Urothelium cell line (cell line): ENCODE results near the gene CCDC106.

Experiments
- DNase-seq: peaks from one replicate; pipeline ENCODE4 v3.0.0; 2011; ENCODE audit warnings: low spot score, mixed read lengths
- FAIRE-seq: peaks from 2 replicates; lab custom pipeline; 2011; peaks lifted over from hg19 to GRCh38; lab: Jason Lieb, UNC

Gene CCDC106

DNA sequence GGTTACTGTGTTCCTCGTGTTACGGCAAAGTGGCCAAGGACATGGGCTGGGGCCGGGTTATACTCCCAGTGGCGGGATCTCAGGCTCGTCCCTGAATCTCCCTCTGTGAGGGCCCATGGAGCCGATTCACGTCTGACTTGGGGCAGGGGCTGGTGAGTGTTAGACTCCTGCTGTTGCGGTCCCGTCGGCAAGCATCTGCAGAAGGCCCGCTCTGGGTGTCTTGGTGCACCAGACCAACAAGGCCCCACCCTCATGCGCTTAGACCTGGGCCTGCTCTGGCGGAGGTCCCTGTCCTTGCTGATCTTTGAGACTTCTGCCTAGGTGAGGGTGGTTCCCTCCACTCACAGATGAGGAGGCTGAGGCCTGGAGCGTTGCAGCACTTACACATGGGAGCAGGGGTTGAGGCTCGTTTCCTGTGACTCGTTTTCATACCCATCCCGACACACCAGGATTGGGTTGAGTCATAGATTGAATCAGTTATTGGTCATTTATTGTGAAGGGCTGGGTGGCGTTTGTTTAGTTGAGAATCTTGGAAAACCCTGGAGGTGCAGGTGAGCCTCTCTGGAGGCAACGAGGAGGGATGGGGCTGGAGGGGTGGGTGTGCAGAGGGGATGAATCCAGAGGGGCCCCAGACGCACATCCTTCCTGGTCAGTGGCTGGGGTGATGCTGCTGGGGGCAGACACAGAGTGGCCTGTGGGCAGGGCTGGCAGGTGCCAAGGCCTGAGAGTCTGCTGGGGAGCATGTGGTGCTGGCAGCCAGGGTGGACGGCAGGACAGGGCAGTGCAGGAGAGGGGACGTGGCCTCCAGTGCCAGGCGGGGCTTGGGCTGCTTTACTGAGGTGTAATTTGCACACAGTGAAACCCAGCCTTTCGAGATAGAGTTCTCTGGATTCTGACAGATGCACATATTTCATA, 31.6 kb downstream of the CCDC106 start:
- DNase-seq (no peak), FAIRE-seq (no peak)

DNA sequence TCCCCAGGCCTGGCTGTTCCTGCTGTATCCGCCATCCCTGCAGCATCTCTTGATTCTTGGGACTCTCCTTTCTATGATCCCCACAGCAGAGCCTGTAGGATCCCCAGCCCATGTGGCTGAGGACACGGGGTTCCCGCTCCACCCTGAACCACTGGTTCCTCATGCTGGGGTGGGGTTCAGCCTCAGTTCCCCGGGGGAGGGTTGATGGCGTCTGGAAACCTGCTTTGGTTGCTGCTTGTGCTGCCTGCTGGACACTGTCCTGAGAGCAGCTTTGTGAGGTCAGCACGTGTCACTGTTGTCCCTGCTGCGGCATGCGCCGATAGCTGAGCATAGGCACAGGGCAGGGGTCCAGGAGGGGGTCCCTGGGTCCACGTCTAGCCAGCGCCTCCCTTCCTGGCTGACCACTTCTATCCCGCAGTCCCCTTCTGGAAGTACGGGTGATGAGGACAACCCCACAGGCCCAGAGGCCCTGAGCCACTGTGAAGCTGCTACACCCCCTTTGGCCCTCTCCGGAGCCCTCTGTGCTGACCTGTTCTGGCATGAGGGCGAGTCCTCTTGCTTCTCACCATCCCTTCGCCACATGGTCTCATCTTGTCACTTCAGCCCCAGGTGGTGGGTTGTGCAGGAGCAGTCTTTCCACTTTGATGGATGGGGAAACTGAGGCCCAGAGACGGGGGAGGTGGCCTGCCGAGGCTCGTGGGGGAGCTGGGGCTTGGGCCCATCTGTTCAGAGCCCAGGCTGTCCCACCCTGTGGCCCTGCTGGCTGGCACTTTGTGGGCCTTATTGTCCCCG, 32.5 kb downstream of the CCDC106 start:
- FAIRE-seq: no peak
- no peak for DNase-seq

DNA sequence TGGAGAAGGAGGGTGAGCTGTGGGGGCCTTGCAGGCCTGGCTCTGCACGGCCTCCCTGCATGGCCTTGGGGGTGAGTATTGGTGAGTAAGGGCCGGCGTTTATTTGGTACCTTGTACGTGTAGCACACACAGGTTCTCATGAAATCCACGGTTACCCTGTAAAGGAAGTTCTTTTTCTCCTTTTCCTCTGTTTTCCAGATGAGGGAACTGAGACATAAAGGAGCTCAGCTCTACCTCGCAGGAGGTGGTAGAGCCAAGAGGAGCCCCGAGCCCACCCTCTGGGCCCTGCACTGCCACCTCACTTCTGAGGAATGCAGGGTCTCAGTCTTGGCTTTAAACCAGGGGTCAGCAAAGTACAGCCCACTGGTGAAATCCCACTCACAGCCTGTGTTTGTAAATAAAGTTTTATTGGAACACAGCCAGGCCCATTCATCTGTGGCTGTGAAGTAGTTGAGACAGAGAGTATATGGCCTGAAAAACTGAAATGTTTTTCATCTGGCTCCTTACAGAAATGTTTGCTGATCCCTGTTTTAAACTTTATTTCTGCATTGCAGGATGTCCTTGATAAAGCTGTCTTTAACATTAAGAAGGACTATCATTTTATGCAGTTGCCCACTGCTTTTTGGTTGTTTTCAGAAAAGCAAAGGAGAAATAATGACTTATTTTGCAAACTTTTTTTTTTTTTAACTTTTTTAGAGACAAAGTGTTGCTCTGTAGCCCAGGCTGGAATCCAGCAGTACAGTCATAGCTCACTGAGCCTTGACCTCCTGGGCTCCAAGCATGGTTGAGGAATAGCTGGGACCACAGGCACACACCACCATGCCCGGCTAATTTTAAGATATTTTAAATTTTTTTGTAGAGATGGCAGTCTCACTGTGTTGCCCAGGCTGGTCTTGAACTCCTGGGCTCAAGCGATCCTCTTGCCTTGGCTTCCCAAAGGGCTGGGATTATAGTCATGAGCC, 33.4 kb downstream of the CCDC106 start:
- FAIRE-seq (no peak), DNase-seq (no peak)

DNA sequence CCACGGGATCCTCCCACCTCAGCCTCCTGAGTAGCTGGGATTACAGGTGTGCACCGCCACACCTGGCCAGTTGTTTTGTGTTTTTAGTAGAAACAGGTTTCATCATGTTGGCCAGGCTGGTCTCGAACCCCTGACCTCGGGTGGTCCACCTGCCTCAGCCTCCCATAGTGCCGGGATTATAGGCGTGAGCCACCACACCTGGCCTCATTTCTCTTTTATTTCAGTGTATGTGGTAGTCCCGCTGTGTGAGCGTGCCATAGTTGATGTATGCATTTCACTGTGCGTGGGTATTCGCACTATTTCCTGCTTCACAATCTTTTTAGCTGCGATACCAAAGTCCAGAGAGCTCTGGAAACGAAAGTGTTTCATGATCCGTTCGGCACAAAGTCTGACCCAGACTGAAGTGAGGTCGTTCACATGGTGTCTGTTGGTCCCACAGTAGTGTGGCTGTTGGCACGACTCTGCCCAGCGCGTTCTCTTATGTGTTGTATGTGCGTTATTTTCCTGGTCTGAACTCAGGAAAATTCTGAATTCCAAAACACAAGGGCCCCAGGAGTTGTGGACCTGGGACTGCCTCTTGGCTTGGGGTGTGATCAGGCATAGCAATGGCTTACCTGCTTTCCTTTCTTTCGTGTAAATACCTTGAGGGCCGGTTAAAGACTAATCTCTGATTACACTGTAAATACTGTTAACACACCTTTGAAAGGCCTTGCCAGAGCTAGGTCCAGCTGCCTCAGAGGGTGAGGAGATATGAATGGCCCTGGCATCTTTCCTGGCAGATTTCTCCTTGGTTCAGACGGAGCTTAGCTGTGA, 35.6 kb downstream of the CCDC106 start:
- DNase-seq (no peak), FAIRE-seq (no peak)

DNA sequence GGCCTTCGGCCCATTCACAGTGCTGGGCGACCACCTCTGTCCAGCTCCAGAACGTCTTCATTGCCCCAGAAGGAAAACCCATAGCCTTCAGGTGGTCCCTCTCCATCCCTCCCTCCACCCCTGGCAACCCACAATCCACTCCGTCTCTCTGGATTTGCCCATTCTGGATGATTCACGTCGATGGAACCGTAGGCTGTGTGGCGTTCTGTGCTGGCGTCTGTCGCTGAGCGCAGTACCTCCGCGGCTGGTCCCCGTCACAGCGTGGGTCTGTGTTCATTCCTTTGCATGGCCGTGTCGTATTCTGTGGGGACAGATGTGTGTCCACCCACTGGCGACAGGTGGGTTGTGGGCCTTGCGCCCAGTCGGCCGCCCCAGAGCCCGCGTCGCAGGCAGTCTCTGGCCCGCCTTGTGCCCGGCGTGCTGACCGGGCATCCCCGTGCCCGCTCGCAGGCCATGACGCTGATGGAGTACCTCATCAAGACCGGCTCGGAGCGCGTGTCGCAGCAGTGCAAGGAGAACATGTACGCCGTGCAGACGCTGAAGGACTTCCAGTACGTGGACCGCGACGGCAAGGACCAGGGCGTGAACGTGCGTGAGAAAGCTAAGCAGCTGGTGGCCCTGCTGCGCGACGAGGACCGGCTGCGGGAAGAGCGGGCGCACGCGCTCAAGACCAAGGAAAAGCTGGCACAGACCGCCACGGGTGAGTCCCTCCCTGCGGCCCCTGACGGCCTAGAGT, 37.1 kb downstream of the CCDC106 start:
- no peak for DNase-seq
- FAIRE-seq: no peak

DNA sequence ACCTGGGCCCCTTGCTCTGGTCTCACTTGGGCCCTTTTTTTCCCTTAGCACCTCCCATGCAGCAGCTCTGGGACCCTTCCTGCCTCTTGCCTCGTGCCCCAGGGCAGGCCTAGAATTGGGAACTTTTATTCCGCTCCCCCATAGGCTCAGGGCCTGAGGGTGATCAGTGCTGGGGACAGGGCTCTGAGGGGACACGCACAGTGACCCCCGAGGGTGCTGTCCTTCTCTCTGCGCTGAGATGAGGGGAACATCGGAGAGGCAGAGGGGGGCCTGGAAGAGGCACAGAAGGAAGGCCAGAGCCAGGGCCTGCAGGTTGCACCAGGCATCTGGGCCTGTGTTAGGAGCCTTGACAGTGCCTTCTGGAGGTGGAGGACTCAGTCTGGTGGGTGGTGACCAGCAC, 37.8 kb downstream of the CCDC106 start:
- DNase-seq (no peak), FAIRE-seq (no peak)

DNA sequence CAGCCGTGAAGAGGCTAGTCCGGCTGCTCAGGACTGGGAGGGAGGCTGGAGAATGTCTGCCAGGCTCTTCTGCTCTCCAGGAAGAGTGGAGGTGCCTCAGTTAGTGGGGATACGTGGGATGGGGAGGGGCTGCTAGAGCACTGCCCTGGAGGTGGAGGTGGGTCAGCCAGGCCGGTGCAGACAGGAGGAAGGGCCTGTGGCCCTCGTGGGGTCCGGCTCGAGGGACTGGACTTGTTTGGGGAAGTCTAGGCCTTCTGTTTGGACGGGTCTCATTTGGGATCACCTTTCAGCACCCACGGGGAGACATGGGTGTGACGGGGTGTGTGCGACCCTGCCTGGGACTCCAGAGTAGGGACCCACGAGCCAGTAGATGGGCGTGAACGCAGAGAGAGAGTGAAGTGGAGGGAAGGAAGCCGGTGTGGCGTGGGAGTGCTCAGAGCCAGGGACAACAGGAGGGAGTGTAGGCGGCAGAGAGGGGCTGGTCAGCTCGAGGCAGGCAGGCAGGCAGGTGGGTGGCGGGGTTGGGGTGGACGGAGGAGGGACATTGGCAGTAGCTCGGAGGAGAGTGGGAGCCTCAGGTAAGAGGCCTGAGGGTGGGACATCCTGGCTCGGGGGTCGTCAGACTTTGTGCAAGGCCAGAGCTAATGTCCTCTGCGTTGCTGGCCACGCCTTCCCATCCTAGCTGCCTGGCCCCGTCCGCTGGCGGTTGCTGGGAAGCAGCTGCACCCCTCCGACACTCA, 38.5 kb downstream of the CCDC106 start:
- FAIRE-seq (no peak), DNase-seq (no peak)

DNA sequence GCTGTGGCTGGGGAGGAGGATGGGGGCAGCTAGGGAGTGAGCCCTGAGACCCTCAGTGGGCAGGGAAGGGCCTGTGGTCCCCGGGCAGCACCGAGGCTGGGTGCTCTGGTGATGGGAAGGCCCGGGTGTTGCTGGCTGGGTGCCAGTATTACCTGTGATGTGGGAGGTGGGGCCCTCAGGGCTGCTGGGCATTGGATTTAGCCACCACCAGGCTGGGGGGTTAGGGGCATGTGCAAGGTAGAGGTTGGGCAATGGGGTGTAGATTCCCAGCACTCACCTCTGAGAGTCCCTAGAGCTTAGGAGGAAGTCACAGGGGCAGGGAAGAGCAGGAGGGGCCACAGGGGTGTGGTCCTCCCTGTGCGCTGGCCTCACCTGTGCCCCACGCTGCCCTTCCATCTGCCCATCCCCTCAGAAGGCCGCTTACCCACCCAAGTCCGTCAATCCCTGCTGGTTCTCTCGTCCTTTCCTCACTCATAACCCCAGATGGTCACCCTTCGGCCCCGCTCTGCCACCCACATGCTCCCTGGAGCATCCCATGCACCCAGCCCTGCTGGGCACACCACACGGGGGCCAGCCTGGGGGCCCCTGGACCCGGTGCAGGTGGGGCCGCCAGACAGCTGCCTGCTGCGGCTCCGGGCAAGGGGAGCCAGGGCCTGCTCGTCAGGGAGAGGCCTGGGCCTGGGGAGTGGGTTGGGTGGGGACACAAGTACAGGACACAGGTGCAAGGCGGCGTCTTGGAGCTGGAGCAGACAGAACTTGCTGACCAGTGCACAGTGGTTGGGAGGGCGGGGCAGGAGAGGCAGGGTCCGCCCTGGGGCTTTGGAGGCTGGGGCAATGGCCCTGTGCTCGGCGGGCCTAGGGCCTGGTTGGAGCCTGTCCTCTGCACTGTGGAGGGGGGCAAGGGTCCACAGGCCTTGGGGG, 39.5 kb downstream of the CCDC106 start:
- DNase-seq: no peak
- no peak for FAIRE-seq

DNA sequence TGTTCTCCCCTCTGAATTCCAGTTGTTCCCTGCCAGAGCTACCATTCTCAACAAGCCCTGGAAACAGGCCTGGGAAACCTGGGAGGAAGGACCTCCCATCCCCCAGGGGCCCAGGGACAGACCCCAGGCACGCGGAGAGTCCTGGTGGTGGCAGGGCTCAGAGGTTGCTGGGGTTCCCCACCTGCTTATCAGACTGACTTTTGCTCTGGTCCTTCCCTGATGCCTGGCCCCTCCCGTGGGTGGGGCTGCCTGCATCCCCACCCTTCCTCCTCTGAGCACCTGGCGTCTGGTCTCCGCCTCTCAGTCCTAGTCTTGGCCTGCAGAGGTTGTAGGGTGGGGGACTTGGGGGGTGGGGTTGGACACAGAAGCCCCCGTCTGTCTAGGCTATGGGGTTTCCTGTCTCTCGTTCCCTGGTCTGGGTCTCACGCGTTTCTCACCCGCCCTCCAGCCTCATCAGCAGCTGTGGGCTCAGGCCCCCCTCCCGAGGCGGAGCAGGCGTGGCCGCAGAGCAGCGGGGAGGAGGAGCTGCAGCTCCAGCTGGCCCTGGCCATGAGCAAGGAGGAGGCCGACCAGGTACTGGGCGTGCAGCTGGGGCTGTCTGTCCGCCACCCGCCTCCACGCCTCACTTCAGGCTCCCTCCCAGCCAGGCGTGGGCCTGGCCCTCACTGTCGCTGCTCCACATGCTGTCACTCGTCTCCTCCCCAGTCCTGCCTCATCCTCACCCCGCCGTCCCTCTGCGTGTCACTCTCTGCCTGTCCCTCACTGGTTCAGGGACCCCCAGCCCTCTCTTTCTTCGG, 40.6 kb downstream of the CCDC106 start:
- FAIRE-seq (no peak), DNase-seq (no peak)

DNA sequence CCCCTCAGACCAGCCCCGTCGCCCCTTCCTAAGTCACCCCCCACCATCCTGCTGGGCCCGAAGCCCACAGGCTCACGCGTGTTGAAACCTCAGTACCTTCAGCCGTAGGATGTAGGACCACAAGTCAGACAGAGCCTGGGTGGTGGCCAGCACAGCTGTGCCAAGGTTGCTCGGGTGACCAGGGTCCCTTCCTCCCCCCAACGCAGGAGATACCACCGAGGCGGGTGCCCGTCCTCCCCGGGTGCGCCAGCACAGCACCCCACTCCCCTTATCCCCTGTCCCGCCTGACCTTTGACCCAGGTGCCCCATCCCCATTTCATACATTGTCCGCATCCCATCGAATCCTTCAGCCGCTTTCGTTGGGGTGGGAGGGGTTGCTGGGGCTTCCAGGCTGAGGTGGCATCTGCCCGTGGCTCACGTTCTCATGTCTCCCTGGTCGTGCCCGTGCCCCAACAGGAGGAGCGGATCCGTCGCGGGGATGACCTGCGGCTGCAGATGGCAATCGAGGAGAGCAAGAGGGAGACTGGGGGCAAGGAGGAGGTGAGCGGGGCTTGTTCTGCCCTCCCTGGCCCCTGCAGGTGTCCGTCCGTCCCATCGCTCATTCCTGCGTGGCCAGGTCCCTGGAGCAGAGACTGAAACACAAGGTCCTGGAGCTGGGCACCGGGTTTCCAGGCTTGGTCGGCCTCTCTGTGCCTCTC, 41.5 kb downstream of the CCDC106 start:
- DNase-seq (no peak), FAIRE-seq (no peak)

DNA sequence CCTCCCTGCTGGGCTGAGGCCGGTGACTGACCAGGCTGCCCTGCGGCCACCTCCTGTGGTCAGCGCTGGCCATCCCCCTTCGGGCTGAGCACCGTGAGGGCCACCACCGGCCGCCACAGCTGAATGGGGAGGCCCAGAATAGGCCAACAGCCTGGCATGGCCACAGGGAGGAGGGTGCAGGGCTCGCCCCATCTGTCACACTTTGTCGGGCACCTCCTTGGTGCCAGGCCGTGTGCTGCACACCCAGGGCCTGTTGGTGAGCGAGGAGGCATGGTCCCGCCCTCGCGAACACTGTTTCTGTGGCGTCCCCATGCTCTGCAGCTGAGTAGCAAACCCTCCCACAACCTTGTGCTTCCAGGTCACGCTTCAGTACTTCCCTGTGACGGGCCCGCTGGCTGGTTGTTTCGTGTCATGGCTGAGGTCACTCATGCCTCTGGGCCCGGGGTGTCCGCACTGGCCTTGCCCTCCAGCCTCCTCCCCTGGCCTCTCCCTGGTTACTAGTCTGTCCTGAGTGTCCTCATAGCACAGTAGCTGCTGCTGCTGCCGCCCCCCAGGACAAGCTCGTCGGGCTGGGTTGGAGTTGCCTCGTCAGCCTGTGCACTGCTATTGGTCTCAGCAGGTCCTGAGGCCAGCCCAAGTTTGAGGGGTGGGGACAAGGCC, 42.2 kb downstream of the CCDC106 start:
- no peak for DNase-seq
- no peak for FAIRE-seq

DNA sequence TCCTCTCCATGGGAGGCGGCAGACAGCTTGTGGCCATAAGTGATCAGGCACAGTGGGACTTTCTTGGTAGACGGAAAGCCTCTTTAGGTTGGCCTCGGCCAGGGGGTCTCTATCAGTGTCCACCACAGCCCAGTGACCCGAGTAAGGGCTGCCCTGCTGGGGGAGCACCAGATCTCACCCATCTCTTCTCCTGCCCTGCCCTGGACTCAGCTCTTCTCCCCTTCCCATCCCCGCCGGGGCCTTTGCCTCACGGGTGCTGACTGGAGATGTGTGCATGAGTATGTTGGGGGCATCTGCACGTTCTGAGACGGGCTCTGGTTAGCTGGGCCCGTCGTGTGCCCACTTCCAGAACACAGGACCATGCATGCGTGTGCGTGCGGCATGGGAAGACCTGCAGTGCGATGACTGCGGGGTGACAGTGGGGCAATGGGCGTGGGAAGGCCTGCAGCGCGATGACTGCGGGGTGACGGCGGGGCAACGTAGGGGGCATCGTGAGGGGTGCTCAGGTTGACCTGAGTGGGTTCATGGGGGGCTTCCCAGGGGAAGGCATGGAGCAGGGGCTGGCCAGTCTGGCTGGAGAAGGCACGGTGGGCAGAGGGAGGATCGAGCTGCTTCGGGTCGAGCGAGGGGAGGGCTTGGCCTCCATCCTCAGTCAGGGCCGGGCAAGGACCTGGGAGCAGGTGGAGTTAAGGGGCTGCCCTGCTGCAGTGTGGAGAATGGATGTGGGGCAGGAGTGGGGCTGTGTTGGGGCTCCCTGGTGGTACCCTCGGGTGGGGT, 42.9 kb downstream of the CCDC106 start:
- DNase-seq: no peak
- FAIRE-seq: no peak

DNA sequence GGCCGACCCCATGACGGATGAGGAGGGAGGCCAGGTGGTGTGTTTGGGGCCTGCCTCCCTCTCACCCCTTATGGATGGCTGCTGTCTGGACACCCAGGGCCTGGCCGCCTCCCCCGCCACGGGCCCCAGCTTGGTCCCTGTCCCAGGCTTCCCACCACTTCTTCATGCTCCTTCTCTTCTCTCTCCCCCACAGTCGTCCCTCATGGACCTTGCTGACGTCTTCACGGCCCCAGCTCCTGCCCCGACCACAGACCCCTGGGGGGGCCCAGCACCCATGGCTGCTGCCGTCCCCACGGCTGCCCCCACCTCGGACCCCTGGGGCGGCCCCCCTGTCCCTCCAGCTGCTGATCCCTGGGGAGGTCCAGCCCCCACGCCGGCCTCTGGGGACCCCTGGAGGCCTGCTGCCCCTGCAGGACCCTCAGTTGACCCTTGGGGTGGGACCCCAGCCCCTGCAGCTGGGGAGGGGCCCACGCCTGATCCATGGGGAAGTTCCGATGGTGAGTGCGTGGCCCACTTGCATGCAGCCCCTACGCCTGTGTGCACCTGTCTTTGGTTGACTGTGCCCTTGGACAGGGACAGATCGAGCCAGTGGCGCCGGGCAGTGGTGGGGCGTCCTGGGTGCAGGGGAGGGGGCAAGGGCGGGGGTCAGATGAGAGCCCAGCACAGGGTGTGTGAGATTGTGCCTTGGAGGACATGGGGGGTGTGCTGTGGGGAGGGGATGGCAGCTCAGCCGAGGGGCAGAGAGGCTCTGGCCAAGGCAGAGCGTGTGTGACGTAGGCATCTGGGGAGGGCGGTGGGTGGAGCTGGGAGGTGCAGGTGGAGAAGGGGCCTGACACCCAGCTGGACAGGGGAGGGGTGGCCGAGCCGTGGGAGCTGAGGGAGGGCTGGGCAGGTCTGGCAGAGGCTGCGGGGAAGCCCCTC, 43.8 kb downstream of the CCDC106 start:
- DNase-seq: no peak
- FAIRE-seq: no peak

DNA sequence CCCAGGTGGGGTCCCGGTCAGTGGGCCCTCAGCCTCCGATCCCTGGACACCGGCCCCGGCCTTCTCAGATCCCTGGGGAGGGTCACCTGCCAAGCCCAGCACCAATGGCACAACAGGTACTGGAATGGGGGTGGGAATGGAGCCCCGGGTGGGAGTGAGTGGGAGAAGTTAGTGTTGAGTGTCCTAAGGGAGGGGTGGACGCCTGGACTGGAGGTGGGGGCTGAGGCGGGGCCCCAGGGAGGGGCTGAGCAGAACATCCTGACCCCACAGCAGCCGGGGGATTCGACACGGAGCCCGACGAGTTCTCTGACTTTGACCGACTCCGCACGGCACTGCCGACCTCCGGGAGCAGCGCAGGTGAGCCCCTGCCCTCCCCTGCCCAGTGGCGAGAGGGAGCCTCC, 44.7 kb downstream of the CCDC106 start:
- FAIRE-seq: no peak
- no peak for DNase-seq
